ENCODE measurements around the gene PROKR2. TPM values are rescaled to one million over a fixed set of nuclear protein-coding genes. Genes with fewer than 3 reads are reported as not detected.
A peak's percentile ranks its signal among the peaks of the same experiment; 100 is the strongest.

Gene PROKR2
- total RNA-seq, result not detected
- polyA plus RNA-seq, result not detected
- long read RNA-seq, donor 1, result 0 reads
- long read RNA-seq, donor 2, result 0 reads
- long read RNA-seq, donor 3, result 0 reads
- long read RNA-seq, donor 4, result 0 reads
- long read RNA-seq, donor 5, result 0 reads
- long read RNA-seq, donor 6, result 0 reads
- long read RNA-seq, donor 7, result 0 reads
- long read RNA-seq, donor 8, result 0 reads
- long read RNA-seq, donor 9, result 0 reads
- long read RNA-seq, donor 10, result 0 reads

GRCh38 chr20:5316188-5317158 lies at the start of gene PROKR2:
PROKR2 (minus strand) TSS chr20:5316954; CDS start chr20:5314369, 2,585 bp downstream.
- Histone ChIP-seq H3K36me3 (ENCODE audit: control insufficient read depth in 2 of 2, insufficient read depth in 2 of 2, low read length in 1 of 2) (no peaks in the 10 kb centered on the region), H3K27ac (ENCODE audit: low read depth in 1 of 2, low read length in 1 of 2) (no peak within 1 kb of the TSS), H3K9me3 (ENCODE audit: control insufficient read depth in 2 of 2, insufficient read depth in 1 of 2, low read length in 1 of 2) (peaks cover 0 to 1% of the 10 kb centered on the region in 2 donors), H3K4me1 (ENCODE audit: control insufficient read depth in 2 of 2, insufficient read depth in 2 of 2, low read length in 2 of 2) (peaks cover 0 to 2% of the 10 kb centered on the region in 2 donors), H3K4me3 (ENCODE audit: low read length in 2 of 2) (no peak within 1 kb of the TSS), H3K27me3 (ENCODE audit: control insufficient read depth in 2 of 2, insufficient read depth in 1 of 2, low read length in 1 of 2) (peaks cover 31 to 52% of the 10 kb centered on the region in 2 donors)
- 3% methylated on average over 92 of the region's 92 CpGs for WGBS
- no peak for DNase-seq (ENCODE audit: low read depth in 6 of 9, low spot score in 9 of 9)

- WGBS, result 82% methylated on average over 3 of the region's 3 CpGs
- Histone ChIP-seq H3K9me3 (ENCODE audit: control insufficient read depth in 2 of 2, insufficient read depth in 1 of 2, low read length in 1 of 2) (no peaks in the 10 kb centered on the region), H3K4me1 (ENCODE audit: control insufficient read depth in 2 of 2, insufficient read depth in 2 of 2, low read length in 2 of 2) (no peaks in the 10 kb centered on the region), H3K36me3 (ENCODE audit: control insufficient read depth in 2 of 2, insufficient read depth in 2 of 2, low read length in 1 of 2) (no peaks in the 10 kb centered on the region), H3K27ac (ENCODE audit: low read depth in 1 of 2, low read length in 1 of 2) (no peak overlapping the region), H3K27me3 (ENCODE audit: control insufficient read depth in 2 of 2, insufficient read depth in 1 of 2, low read length in 1 of 2) (no peaks in the 10 kb centered on the region), H3K4me3 (ENCODE audit: low read length in 2 of 2) (no peak overlapping the region)
- DNase-seq (ENCODE audit: low read depth in 6 of 9, low spot score in 9 of 9), result no peak
Measured at GRCh38 chr20:5364997-5365597, 48.3 kb upstream of the PROKR2 start.

GRCh38 chr20:5364136-5364821 lies 47.5 kb upstream of the PROKR2 start:
- no peak for DNase-seq (ENCODE audit: low read depth in 6 of 9, low spot score in 9 of 9)
- Histone ChIP-seq H3K36me3 (ENCODE audit: control insufficient read depth in 2 of 2, insufficient read depth in 2 of 2, low read length in 1 of 2) (no peaks in the 10 kb centered on the region), H3K4me1 (ENCODE audit: control insufficient read depth in 2 of 2, insufficient read depth in 2 of 2, low read length in 2 of 2) (no peaks in the 10 kb centered on the region), H3K4me3 (ENCODE audit: low read length in 2 of 2) (no peak overlapping the region), H3K27ac (ENCODE audit: low read depth in 1 of 2, low read length in 1 of 2) (no peak overlapping the region), H3K9me3 (ENCODE audit: control insufficient read depth in 2 of 2, insufficient read depth in 1 of 2, low read length in 1 of 2) (no peaks in the 10 kb centered on the region), H3K27me3 (ENCODE audit: control insufficient read depth in 2 of 2, insufficient read depth in 1 of 2, low read length in 1 of 2) (no peaks in the 10 kb centered on the region)
- WGBS, result 56% methylated on average over 4 of the region's 4 CpGs

- WGBS, result 41% methylated on average over 2 of the region's 2 CpGs
- H3K27ac ChIP-seq (ENCODE audit: low read depth in 1 of 2, low read length in 1 of 2), result no peak overlapping the region
- no peaks in the 10 kb centered on the region for H3K9me3 ChIP-seq (ENCODE audit: control insufficient read depth in 2 of 2, insufficient read depth in 1 of 2, low read length in 1 of 2)
- H3K4me3 ChIP-seq (ENCODE audit: low read length in 2 of 2), result no peak overlapping the region
- H3K36me3 ChIP-seq (ENCODE audit: control insufficient read depth in 2 of 2, insufficient read depth in 2 of 2, low read length in 1 of 2), result no peaks in the 10 kb centered on the region
- no peaks in the 10 kb centered on the region for H3K27me3 ChIP-seq (ENCODE audit: control insufficient read depth in 2 of 2, insufficient read depth in 1 of 2, low read length in 1 of 2)
- DNase-seq (ENCODE audit: low read depth in 6 of 9, low spot score in 9 of 9), result no peak
- H3K4me1 ChIP-seq (ENCODE audit: control insufficient read depth in 2 of 2, insufficient read depth in 2 of 2, low read length in 2 of 2), result no peaks in the 10 kb centered on the region
Measured at GRCh38 chr20:5362771-5363170, 46.0 kb upstream of the PROKR2 start.

- no peak for DNase-seq (ENCODE audit: low read depth in 6 of 9, low spot score in 9 of 9)
- no peaks in the 10 kb centered on the region for H3K27me3 ChIP-seq (ENCODE audit: control insufficient read depth in 2 of 2, insufficient read depth in 1 of 2, low read length in 1 of 2)
- no peaks in the 10 kb centered on the region for H3K9me3 ChIP-seq (ENCODE audit: control insufficient read depth in 2 of 2, insufficient read depth in 1 of 2, low read length in 1 of 2)
- H3K27ac ChIP-seq (ENCODE audit: low read depth in 1 of 2, low read length in 1 of 2), result no peak overlapping the region
- WGBS, result 67% methylated on average over 4 of the region's 4 CpGs
- H3K4me1 ChIP-seq (ENCODE audit: control insufficient read depth in 2 of 2, insufficient read depth in 2 of 2, low read length in 2 of 2), result no peaks in the 10 kb centered on the region
- no peak overlapping the region for H3K4me3 ChIP-seq (ENCODE audit: low read length in 2 of 2)
- H3K36me3 ChIP-seq (ENCODE audit: control insufficient read depth in 2 of 2, insufficient read depth in 2 of 2, low read length in 1 of 2), result no peaks in the 10 kb centered on the region
Measured at GRCh38 chr20:5361176-5361575, 44.4 kb upstream of the PROKR2 start.

GRCh38 chr20:5357946-5358345 lies 41.2 kb upstream of the PROKR2 start:
- Histone ChIP-seq H3K27ac (ENCODE audit: low read depth in 1 of 2, low read length in 1 of 2) (no peak overlapping the region), H3K27me3 (ENCODE audit: control insufficient read depth in 2 of 2, insufficient read depth in 1 of 2, low read length in 1 of 2) (no peaks in the 10 kb centered on the region), H3K9me3 (ENCODE audit: control insufficient read depth in 2 of 2, insufficient read depth in 1 of 2, low read length in 1 of 2) (no peaks in the 10 kb centered on the region), H3K4me1 (ENCODE audit: control insufficient read depth in 2 of 2, insufficient read depth in 2 of 2, low read length in 2 of 2) (no peaks in the 10 kb centered on the region), H3K4me3 (ENCODE audit: low read length in 2 of 2) (no peak overlapping the region), H3K36me3 (ENCODE audit: control insufficient read depth in 2 of 2, insufficient read depth in 2 of 2, low read length in 1 of 2) (no peaks in the 10 kb centered on the region)
- 34% methylated on average over 2 of the region's 2 CpGs for WGBS
- DNase-seq (ENCODE audit: low read depth in 6 of 9, low spot score in 9 of 9), result peak in 1 of 9 donors; percentile 2

- Histone ChIP-seq H3K27ac (ENCODE audit: low read depth in 1 of 2, low read length in 1 of 2) (no peak overlapping the region), H3K27me3 (ENCODE audit: control insufficient read depth in 2 of 2, insufficient read depth in 1 of 2, low read length in 1 of 2) (no peaks in the 10 kb centered on the region), H3K4me1 (ENCODE audit: control insufficient read depth in 2 of 2, insufficient read depth in 2 of 2, low read length in 2 of 2) (no peaks in the 10 kb centered on the region), H3K9me3 (ENCODE audit: control insufficient read depth in 2 of 2, insufficient read depth in 1 of 2, low read length in 1 of 2) (no peaks in the 10 kb centered on the region), H3K36me3 (ENCODE audit: control insufficient read depth in 2 of 2, insufficient read depth in 2 of 2, low read length in 1 of 2) (no peaks in the 10 kb centered on the region), H3K4me3 (ENCODE audit: low read length in 2 of 2) (no peak overlapping the region)
- DNase-seq (ENCODE audit: low read depth in 6 of 9, low spot score in 9 of 9), result no peak
- WGBS, result 90% methylated on average over 4 of the region's 4 CpGs
Measured at GRCh38 chr20:5356941-5357340, 40.2 kb upstream of the PROKR2 start.

GRCh38 chr20:5354901-5355300 lies 38.1 kb upstream of the PROKR2 start:
- no peaks in the 10 kb centered on the region for H3K4me1 ChIP-seq (ENCODE audit: control insufficient read depth in 2 of 2, insufficient read depth in 2 of 2, low read length in 2 of 2)
- H3K27me3 ChIP-seq (ENCODE audit: control insufficient read depth in 2 of 2, insufficient read depth in 1 of 2, low read length in 1 of 2), result no peaks in the 10 kb centered on the region
- no peak for DNase-seq (ENCODE audit: low read depth in 6 of 9, low spot score in 9 of 9)
- no peak overlapping the region for H3K4me3 ChIP-seq (ENCODE audit: low read length in 2 of 2)
- H3K27ac ChIP-seq (ENCODE audit: low read depth in 1 of 2, low read length in 1 of 2), result no peak overlapping the region
- 94% methylated on average over 2 of the region's 2 CpGs for WGBS
- no peaks in the 10 kb centered on the region for H3K36me3 ChIP-seq (ENCODE audit: control insufficient read depth in 2 of 2, insufficient read depth in 2 of 2, low read length in 1 of 2)
- no peaks in the 10 kb centered on the region for H3K9me3 ChIP-seq (ENCODE audit: control insufficient read depth in 2 of 2, insufficient read depth in 1 of 2, low read length in 1 of 2)

Measured in thymus (tissue), 14 donors.